Activated T-helper 1 cell treated with anti-CD3 and anti-CD28 coated beads, Interleukin-12 subunit alpha, Interleukin-12 subunit beta, Interleukin-2, Interleukin-4 antibody, amounts not matched to agents 30 ng/mL and 10 ng/mL and 1 ng/mL, durations not matched to agents 14 hours and 24 hours and 36 hours (primary cell): ENCODE results near the gene C20orf204. TPM values are rescaled to one million over a fixed set of nuclear protein-coding genes. Genes with fewer than 3 reads are reported as not detected.

Experiments
- DNase-seq: peaks from one replicate; pipeline ENCODE4 v3.0.0; 2021; ENCODE audit warnings: low spot score
- H3K27ac Mint-ChIP-seq: one replicate; pipeline ENCODE4 v1.8.0; 2021; ENCODE audit warnings: mild to moderate bottlenecking, mixed read lengths
- H3K27me3 Mint-ChIP-seq: one replicate; pipeline ENCODE4 v1.8.0; 2022; ENCODE audit warnings: mild to moderate bottlenecking, moderate library complexity, mixed read lengths; ENCODE audit not compliant: insufficient read depth
- H3K36me3 Mint-ChIP-seq: one replicate; pipeline ENCODE4 v1.8.0; 2021; ENCODE audit warnings: low read depth, mixed read lengths
- H3K4me1 Mint-ChIP-seq: one replicate; pipeline ENCODE4 v1.8.0; 2021; ENCODE audit warnings: low read depth, mixed read lengths
- H3K4me3 Mint-ChIP-seq: one replicate; pipeline ENCODE4 v1.8.0; 2021; ENCODE audit warnings: mild to moderate bottlenecking, moderate library complexity, mixed read lengths
- H3K9me3 Mint-ChIP-seq: one replicate; pipeline ENCODE4 v1.8.0; 2021; ENCODE audit warnings: mixed read lengths
- intact Hi-C: fragments of 100-400 bp; cut with micrococcal nuclease; formaldehyde crosslinking; loops from one replicate; pipeline ENCODE4 v1.15.1; 2024
- total RNA-seq: library from RNA; stranded (reverse); gene quantifications from 2 replicates; pipeline ENCODE4 v1.2.3, GENCODE V29; 2022

C20orf204 gene
- total RNA-seq, 1 donor from 2014 or later, result 5.4 TPM

GRCh38 chr20:64050261-64051032 lies 14.5 kb downstream of the C20orf204 start:
- no peak for DNase-seq
- Mint-ChIP-seq H3K4me1 (peaks cover 14% of the 10 kb centered on the region), H3K4me3 (peak overlapping the region; percentile 26), H3K27me3 (peaks cover 25% of the 10 kb centered on the region), H3K36me3 (peaks cover 3% of the 10 kb centered on the region), H3K9me3 (no peaks in the 10 kb centered on the region), H3K27ac (no peak overlapping the region)
- intact Hi-C loops, result no loop called here

GRCh38 chr20:64051033-64051452 lies 15.1 kb downstream of the C20orf204 start:
- Mint-ChIP-seq H3K27ac (no peak overlapping the region), H3K9me3 (no peaks in the 10 kb centered on the region), H3K4me3 (no peak overlapping the region), H3K4me1 (peaks cover 9% of the 10 kb centered on the region), H3K36me3 (peaks cover 3% of the 10 kb centered on the region), H3K27me3 (peaks cover 22% of the 10 kb centered on the region)
- intact Hi-C loops, result no loop called here
- no peak for DNase-seq

GRCh38 chr20:64051561-64052325 lies 15.8 kb downstream of the C20orf204 start:
- H3K9me3 Mint-ChIP-seq, result no peaks in the 10 kb centered on the region
- no peak overlapping the region for H3K27ac Mint-ChIP-seq
- DNase-seq, result no peak
- intact Hi-C loops, result no loop called here
- no peak overlapping the region for H3K4me3 Mint-ChIP-seq
- H3K27me3 Mint-ChIP-seq, result peaks cover 16% of the 10 kb centered on the region
- H3K4me1 Mint-ChIP-seq, result peaks cover 5% of the 10 kb centered on the region
- H3K36me3 Mint-ChIP-seq, result no peaks in the 10 kb centered on the region

GRCh38 chr20:64052326-64052722 lies 16.3 kb downstream of the C20orf204 start:
- Mint-ChIP-seq H3K4me3 (no peak overlapping the region), H3K9me3 (no peaks in the 10 kb centered on the region), H3K4me1 (peaks cover 5% of the 10 kb centered on the region), H3K36me3 (no peaks in the 10 kb centered on the region), H3K27ac (no peak overlapping the region), H3K27me3 (peaks cover 10% of the 10 kb centered on the region)
- intact Hi-C loops, result no loop called here
- no peak for DNase-seq

- Mint-ChIP-seq H3K4me3 (no peak overlapping the region), H3K4me1 (peaks cover 10% of the 10 kb centered on the region), H3K27ac (no peak overlapping the region), H3K36me3 (no peaks in the 10 kb centered on the region), H3K9me3 (no peaks in the 10 kb centered on the region), H3K27me3 (peaks cover 4% of the 10 kb centered on the region)
- DNase-seq, result no peak
- intact Hi-C loops, result no loop called here
Observed at GRCh38 chr20:64052987-64053840, 17.2 kb downstream of the C20orf204 start.

GRCh38 chr20:64053841-64054661 lies 18.1 kb downstream of the C20orf204 start:
- no peaks in the 10 kb centered on the region for H3K9me3 Mint-ChIP-seq
- H3K4me3 Mint-ChIP-seq, result no peak overlapping the region
- DNase-seq, result no peak
- intact Hi-C loops, result no loop called here
- H3K4me1 Mint-ChIP-seq, result peaks cover 16% of the 10 kb centered on the region
- H3K27ac Mint-ChIP-seq, result no peak overlapping the region
- peaks cover 3% of the 10 kb centered on the region for H3K27me3 Mint-ChIP-seq
- H3K36me3 Mint-ChIP-seq, result no peaks in the 10 kb centered on the region

GRCh38 chr20:64055396-64055892 lies 19.5 kb downstream of the C20orf204 start:
- Mint-ChIP-seq H3K9me3 (no peaks in the 10 kb centered on the region), H3K27me3 (peaks cover 2% of the 10 kb centered on the region), H3K36me3 (no peaks in the 10 kb centered on the region), H3K4me1 (peaks cover 16% of the 10 kb centered on the region), H3K4me3 (no peak overlapping the region), H3K27ac (peak overlapping the region; percentile 52)
- DNase-seq, result no peak
- intact Hi-C loops, result loop anchor here (5.0 kb wide), 1 partner anchor 268 kb away; no protein-coding TSS in a partner anchor

- peaks cover 2% of the 10 kb centered on the region for H3K27me3 Mint-ChIP-seq
- DNase-seq, result no peak
- no peaks in the 10 kb centered on the region for H3K9me3 Mint-ChIP-seq
- intact Hi-C loops, result loop anchor here (5.0 kb wide), 1 partner anchor 269 kb away; no protein-coding TSS in a partner anchor
- no peak overlapping the region for H3K27ac Mint-ChIP-seq
- H3K4me3 Mint-ChIP-seq, result no peak overlapping the region
- no peaks in the 10 kb centered on the region for H3K36me3 Mint-ChIP-seq
- peaks cover 16% of the 10 kb centered on the region for H3K4me1 Mint-ChIP-seq
Observed at GRCh38 chr20:64055893-64056638, 20.1 kb downstream of the C20orf204 start.

GRCh38 chr20:64056639-64056888 lies 20.6 kb downstream of the C20orf204 start:
- H3K4me3 Mint-ChIP-seq, result no peak overlapping the region

GRCh38 chr20:64056889-64057627 lies 21.1 kb downstream of the C20orf204 start:
- intact Hi-C loops, result loop anchor here (1.0 to 5.0 kb wide), 2 partner anchors 18 to 270 kb away; no protein-coding TSS in a partner anchor
- DNase-seq, result no peak
- Mint-ChIP-seq H3K4me3 (peak overlapping the region; percentile 75), H3K27ac (peak overlapping the region; percentile 75), H3K9me3 (no peaks in the 10 kb centered on the region), H3K27me3 (no peaks in the 10 kb centered on the region), H3K4me1 (peaks cover 18% of the 10 kb centered on the region), H3K36me3 (no peaks in the 10 kb centered on the region)

More at GRCh38 chr20:64056639-64056888, 20.6 kb downstream of the C20orf204 start:
- Mint-ChIP-seq H3K27me3 (peaks cover 2% of the 10 kb centered on the region), H3K36me3 (no peaks in the 10 kb centered on the region), H3K27ac (no peak overlapping the region), H3K9me3 (no peaks in the 10 kb centered on the region), H3K4me1 (peaks cover 16% of the 10 kb centered on the region)
- DNase-seq, result no peak
- intact Hi-C loops, result loop anchor here (5.0 kb wide), 1 partner anchor 269 kb away; no protein-coding TSS in a partner anchor
